A549 treated with dexamethasone at 1 μM for 4 hours (cell line): Measurements from ENCODE around the gene SELENOH. TPM values are rescaled to one million over a fixed set of nuclear protein-coding genes. Genes with fewer than 3 reads are reported as not detected.

Source experiments
- total RNA-seq: library from RNA; stranded (reverse); fragments of 200-300 nt; extraction: Qiagen RNA extraction; gene quantifications from 5 replicates; pipeline ENCODE4 v1.2.3, GENCODE V29; 2022

Gene SELENOH
- 110 to 126 TPM (median 120 TPM) in 5 replicates for total RNA-seq

GRCh38 chr11:57741132-57742086 lies at the start of gene SELENOH:
Gene SELENOH, plus strand, starts transcription at chr11:57741491. Its CDS starts 105 bp downstream, at chr11:57741596.

GRCh38 chr11:57711414-57712255 lies 29.7 kb upstream of the SELENOH start, which contains the start of gene MED19:
Gene MED19, minus strand, starts transcription at chr11:57712215. Its CDS starts 36 bp downstream, at chr11:57712179.

GRCh38 chr11:57712256-57713150 lies 28.8 kb upstream of the SELENOH start, which contains the start of gene TMX2:
Gene TMX2, plus strand, starts transcription at chr11:57712593. Its CDS starts 26 bp downstream, at chr11:57712619.

GRCh38 chr11:57751676-57752253 lies 10.5 kb downstream of the SELENOH start, which contains the start of gene BTBD18:
Gene BTBD18, minus strand, starts transcription at chr11:57751819. Its CDS starts 631 bp downstream, at chr11:57751188.

GRCh38 chr11:57761301-57762234 lies 20.3 kb downstream of the SELENOH start, which contains the start of gene CTNND1:
Gene CTNND1, plus strand, starts transcription at chr11:57761802. Its CDS starts 29,677 bp downstream, at chr11:57791479.

Other genes starting within 250 kb of the SELENOH start
- gene SLC43A1, start 225.8 kb upstream of the SELENOH start, total RNA-seq, result 1.8 to 3.0 TPM (median 2.6 TPM) in 5 replicates
- gene TIMM10, start 210.7 kb upstream of the SELENOH start, total RNA-seq, result 134 to 165 TPM (median 145 TPM) in 5 replicates
- gene SMTNL1, start 203.9 kb upstream of the SELENOH start, total RNA-seq, result not detected in 5 replicates
- gene UBE2L6, start 173.8 kb upstream of the SELENOH start, total RNA-seq, result 34.4 to 45.3 TPM (median 43.0 TPM) in 5 replicates
- gene SERPING1, start 143.8 kb upstream of the SELENOH start, total RNA-seq, result 0.41 to 1.2 TPM (median 0.95 TPM) in 5 replicates
- gene YPEL4, start 91.6 kb upstream of the SELENOH start, total RNA-seq, result 0.10 to 0.34 TPM (median 0.25 TPM) in 5 replicates
- gene CLP1, start 83.7 kb upstream of the SELENOH start, total RNA-seq, result 25.8 to 27.6 TPM (median 26.6 TPM) in 5 replicates
- 69.4 to 83.9 TPM (median 80.4 TPM) in 5 replicates for gene ZDHHC5, start 73.4 kb upstream of the SELENOH start, total RNA-seq
- 27.5 to 30.9 TPM (median 29.1 TPM) in 5 replicates for gene MED19, start 29.3 kb upstream of the SELENOH start, total RNA-seq
- 145 to 163 TPM (median 150 TPM) in 5 replicates for gene TMX2, start 28.9 kb upstream of the SELENOH start, total RNA-seq
- gene BTBD18, start 10.3 kb downstream of the SELENOH start, total RNA-seq, result 0.06 TPM in 1 of 5 replicates, not detected in the others
- gene CTNND1, start 20.3 kb downstream of the SELENOH start, total RNA-seq, result 50.4 to 74.9 TPM (median 69.2 TPM) in 5 replicates